CD4-positive, alpha-beta T cell treated with Interleukin-15 for 4 hours (primary cell): Measurements from ENCODE around the gene TLE4.
"Not testable (repeated sequence)": the region's sequence is repeated elsewhere in the genome, so short reads cannot be mapped to it uniquely, and the experiment has no call there.

Experiments
- DNase-seq: peaks from one replicate; pipeline ENCODE4 v3.0.0-alpha.2; 2020; ENCODE audit warnings: low spot score

The TLE4 gene

GRCh38 chr9:79736051-79736450 is 164.3 kb downstream of the TLE4 start:
- DNase-seq: no peak

- DNase-seq: no peak
These were observed 169.6 kb downstream of the TLE4 start for GRCh38 chr9:79741381-79741780.

- no peak for DNase-seq
These were observed 170.5 kb downstream of the TLE4 start for GRCh38 chr9:79742110-79742721.

DNA sequence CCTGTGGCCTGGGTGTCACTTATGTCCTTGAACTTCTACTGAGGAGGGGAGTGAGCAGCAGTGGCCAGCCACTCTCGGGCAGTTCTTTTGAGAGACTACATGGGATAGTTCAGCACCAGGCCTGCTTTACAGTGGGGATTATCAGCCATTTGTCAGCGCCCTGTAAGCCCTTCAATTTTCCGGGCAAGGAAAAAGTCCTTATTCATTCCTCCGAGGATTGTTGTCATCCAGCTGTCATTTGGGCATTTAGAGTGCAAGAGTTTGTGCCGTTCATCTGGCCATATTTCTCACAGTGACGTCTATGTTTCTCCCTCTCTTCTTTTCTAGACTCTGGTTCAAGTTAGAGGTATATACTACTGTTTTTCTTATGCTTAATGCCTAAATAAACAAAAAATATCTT is 172.8 kb downstream of the TLE4 start:
- DNase-seq: no peak

DNA sequence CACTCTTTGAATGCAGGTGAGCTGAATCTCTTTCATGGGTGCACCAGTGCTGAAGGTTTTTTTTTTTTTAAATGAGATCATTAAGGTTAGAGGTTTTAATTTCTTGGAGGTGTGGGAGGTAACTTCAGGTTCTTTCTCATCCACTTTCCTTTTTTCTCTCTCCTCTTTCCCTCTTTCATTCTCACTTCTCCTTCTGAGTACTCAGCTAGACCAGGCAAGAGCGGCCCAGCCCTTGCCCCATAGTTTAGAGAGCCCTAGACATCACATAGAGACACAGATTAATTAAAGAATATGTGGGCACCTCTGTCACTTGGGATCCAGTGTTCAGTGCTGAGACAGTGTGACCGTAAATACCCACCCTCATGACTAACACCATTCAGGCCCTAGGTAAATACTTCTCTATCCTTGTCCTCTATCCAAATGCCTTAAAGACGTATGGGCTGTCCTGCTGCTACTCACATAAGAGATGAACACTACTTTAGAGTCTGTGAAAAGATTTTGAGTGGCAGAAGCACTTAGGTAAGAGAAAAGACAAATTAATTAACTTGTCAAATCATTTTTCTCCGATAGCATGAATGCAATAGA is 174.1 kb downstream of the TLE4 start:
- DNase-seq: no peak

- not testable (repeated sequence) for DNase-seq
These were observed 180.2 kb downstream of the TLE4 start for GRCh38 chr9:79751895-79752466.

DNA sequence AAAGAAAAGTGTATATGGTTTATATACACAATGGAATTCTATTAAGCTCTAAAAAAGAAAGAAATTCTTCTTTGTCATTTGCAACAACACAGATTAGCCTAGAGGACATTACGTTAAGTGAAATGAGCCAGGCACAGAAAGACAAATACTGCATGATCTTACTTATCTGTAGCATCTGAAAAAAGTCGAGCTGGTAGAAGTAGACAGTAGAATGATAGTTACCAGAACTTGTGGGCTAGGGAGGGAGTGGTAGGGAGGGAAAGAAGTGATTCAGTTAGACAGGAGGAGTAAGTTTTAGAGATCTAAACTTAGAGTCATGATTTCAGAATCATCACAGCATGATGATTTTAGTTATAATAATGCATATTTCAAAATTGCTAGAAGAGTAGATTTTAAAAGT is 184.6 kb downstream of the TLE4 start:
- DNase-seq: no peak

DNA sequence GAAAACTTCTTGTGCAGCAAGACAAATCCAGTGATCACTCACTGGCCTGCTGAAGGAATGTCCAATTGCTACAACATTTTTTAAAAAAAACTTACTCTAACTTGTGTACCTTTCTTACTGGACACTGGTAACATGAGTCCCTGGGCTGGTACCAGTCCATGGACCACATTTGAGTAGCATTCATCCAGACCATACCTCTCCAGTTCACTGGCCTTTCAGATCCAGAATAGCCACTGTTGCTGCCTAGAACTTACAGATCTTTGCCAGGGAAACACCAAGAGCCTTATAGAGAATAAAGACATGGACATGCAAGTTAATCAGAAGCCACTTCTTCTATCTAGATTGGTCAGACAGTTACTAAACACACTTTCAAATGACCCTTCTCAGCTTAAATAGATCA is 185.3 kb downstream of the TLE4 start:
- DNase-seq: no peak

DNA sequence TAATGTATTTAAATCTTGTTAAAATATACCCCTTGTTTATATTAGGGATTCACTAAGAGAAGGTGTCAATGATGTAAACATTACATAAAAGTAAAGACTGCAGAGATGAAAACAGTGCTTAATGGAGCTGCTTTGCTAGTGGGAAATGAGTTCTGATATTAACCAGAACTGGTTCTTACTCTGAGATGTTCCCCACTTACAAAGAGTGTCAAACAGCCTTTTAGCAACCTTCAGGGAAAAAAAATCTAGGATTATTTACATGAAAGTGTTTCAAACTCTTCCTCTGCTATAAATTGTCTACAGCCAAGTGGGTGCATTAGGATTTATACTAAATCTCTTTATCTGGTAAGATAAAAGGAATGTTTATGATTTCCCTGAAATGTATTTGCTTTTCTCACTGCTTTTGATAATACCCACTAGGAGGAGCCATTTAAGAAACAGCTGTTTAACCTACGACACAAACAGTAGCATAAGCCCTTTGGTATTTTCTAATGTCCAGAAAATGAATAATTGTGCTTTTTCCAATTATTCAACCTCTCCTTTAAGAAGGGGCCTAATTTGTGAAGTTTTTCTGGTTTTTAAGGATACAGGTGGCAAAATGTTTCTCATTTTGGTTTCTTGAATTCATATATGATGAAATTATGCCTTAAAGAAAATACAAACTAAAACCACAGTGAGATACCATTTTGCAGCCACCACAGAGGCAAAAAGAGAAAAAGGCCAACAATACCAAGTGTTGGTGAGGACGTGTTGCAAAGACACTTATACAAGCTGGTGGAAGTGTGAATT is 186.3 kb downstream of the TLE4 start:
- DNase-seq: no peak

DNA sequence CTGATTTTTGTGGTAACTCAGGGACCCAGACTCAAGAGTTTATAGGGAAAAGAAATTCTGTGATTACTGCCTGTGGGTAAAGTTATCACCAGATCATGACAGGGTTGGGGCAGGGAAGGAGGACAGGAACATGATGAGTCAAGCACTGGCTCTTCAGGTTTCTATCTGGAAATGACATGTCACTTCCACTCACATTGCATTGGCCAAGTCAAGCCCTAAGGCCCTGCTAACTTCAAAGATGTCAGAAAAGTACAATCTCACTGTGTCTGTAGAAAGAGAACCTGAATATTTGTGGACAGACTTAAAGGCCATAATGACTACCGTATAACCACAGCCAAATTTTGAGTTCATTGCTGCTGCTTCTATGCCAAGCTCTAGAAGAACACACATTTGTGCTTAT is 187.7 kb downstream of the TLE4 start:
- DNase-seq: no peak

DNA sequence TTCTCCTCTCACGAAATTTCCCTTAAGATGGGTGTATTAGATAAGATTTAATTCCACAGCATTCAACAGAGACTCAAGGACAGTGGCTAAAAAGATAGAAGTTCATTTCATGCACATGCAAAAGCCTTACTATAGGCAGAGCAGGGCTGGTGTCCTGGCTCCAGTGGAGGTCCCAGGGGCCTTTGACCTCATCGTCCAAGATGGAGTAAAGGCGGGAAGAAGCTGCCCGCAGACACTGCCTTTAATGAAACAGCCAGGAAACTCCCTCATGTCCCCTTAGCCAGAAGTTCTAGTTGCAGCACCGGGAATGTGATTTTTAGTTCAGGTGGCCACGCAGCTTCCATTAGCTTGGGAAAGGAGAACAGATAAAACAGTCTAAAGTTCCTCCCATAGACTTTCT is 190.3 kb downstream of the TLE4 start:
- no peak for DNase-seq

GRCh38 chr9:79763671-79764285 is 192.0 kb downstream of the TLE4 start:
- no peak for DNase-seq

DNA sequence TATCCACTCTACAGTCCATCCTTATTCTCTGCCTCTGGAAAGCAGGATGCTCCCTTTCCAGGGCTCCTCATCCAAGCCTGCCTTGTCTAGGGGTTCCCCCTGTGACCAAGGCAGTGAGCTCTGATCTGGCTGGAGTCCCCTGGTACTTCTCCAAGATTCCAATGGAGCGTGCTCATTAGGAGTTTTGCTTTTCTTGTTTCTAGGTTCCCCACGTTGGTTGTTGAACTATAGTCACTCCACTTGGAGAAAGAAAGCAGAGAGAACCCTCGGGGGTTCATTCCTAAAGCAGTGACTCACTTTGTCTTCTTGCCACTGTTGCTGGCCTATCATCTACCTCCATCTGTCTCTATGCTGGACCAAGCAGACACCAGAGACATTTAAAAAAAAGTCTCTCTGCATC is 192.6 kb downstream of the TLE4 start:
- DNase-seq: no peak

DNA sequence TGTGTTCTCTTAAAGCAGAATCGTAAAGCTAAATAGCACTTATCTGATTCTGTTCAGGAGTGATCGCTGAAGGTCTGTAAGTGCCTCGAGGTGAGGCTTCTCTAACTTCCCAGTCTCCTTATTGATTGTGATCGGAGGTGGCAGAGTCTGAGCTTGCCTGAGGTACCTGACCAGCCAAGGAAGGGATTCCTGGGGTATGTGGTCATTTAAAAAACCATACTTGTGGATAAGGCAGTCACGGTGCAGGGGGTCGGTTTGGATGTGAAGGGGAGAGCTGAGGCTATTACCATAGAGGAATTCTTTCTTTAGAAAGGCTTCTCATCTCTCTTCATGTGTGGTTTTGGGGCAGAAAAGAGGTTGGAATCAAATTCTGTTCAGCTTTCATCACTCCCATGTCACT is 193.7 kb downstream of the TLE4 start:
- DNase-seq: no peak

- DNase-seq: no peak
These were observed 194.3 kb downstream of the TLE4 start for GRCh38 chr9:79766091-79766490.

DNA sequence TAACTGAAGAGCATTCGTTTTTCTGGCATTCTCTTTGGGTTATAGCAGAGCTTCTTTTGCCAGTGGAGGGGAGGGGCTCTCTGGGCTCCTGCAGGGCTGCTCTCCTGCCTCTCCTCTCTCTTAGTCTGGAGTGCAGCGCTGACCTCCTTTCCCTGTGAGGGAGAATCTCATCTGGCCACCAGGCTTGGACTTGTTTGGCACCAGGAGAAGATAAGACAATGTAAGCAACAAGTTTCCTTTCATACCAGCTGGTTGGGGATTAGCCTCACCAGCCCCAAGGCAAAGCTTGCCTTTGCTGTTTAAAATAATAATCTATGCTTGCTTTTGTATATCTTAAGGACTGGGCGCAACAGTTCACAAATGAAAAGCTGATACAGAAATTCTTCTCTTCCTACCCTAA is 196.4 kb downstream of the TLE4 start:
- DNase-seq: no peak

- DNase-seq: no peak
These were observed 197.9 kb downstream of the TLE4 start for GRCh38 chr9:79769476-79770275.

- no peak for DNase-seq
These were observed 202.6 kb downstream of the TLE4 start for GRCh38 chr9:79774356-79774755.
